Urinary bladder (tissue), 4 donors: ENCODE results near the gene COL1A2. TPM values are rescaled to one million over a fixed set of nuclear protein-coding genes. Genes with fewer than 3 reads are reported as not detected.

ENCODE experiments used
- DNase-seq: peaks from one replicate; pipeline ENCODE4 v3.0.0-alpha.2; 2015; ENCODE audit errors: extremely low spot score
- H3K27ac ChIP-seq: one replicate; pipeline ENCODE4 v1.5.1; 2013; ENCODE audit warnings: low read depth, mild to moderate bottlenecking, moderate library complexity
- H3K36me3 ChIP-seq: one replicate; pipeline ENCODE4 v1.6.1; 2013; ENCODE audit warnings: mild to moderate bottlenecking, moderate library complexity; ENCODE audit not compliant: insufficient read depth
- H3K4me1 ChIP-seq: one replicate; pipeline ENCODE4 v1.6.1; 2013; ENCODE audit warnings: mild to moderate bottlenecking, moderate library complexity; ENCODE audit not compliant: insufficient read depth
- H3K4me3 ChIP-seq: one replicate; pipeline ENCODE4 v1.5.1; 2013; ENCODE audit warnings: low read depth, low read length
- WGBS: extraction: QIAGEN DNeasy Blood & Tissue Kit; methylation state at CpG from one replicate; pipeline ENCODE4 v1.1.7; 2013; 5-methylcytosine and 5-hydroxymethylcytosine counted together
- polyA plus RNA-seq: library from polyadenylated mRNA; stranded (reverse); fragments of 200-250 nt; gene quantifications from one replicate; pipeline ENCODE4 v1.2.3, GENCODE V29; 2013
- total RNA-seq: library from RNA; depleted of rRNA; stranded (reverse); fragments of >200 nt; gene quantifications from one replicate; pipeline ENCODE4 v1.2.3, GENCODE V29; 2014
- donor health status: healthy with polysubstance abuse.
- donor health status: healthy.

The COL1A2 gene
- total and polyA plus RNA-seq, 2 donors, result 1,063 to 11,897 TPM

DNA sequence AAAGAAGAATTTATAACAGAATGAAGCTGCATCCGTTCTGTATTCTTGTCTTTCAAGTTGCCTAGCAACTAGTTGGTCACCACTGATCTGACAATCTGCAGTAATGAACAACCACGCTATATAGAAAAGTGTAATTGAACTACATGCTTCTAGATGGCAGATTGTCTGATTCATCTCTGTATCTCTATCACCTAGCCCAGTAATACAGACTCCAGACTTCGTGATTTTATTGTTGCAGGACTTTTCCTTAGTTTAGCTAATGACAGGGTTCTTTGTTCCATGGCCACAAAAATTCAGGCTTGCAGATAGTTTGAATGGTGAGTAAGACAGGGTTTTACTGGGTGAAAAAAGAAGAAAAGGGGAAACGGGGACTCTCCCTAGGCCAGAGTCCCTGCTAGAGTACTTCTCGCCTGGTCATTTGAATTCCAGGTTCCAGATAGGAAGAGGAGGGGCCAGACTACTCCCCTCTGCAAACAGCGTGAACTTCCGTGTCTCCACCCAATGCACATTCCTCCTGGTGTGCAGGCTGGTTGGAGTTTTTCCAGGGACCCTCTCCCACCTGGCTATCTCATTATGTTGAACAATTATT is 45.9 kb downstream of the COL1A2 start:
- Histone ChIP-seq H3K4me3 (no peak overlapping the region), H3K4me1 (no peaks in the 10 kb centered on the region), H3K27ac (no peak overlapping the region), H3K36me3 (no peaks in the 10 kb centered on the region)
- no peak for DNase-seq
- WGBS, result 56% methylated on average over 7 of the region's 7 CpGs

DNA sequence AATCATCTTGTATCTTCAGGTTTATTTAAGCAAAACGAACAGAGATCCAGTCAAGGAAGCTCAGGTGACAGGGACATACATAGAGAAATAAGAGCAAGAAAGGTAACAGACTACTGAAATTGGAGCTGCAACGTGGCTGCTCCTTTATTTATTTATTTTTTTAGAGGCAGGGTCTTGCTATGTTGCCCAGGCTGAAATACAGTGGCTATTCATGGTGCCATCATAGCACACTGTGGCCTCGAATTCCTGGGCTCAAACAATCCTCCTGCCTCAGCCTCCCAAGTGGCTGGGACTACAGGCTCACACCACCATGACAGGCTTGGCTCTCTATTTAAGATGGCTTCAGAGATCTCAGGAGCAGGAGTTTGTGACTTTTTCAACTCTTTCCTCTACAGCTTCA is 46.4 kb downstream of the COL1A2 start:
- H3K4me3 ChIP-seq, result no peak overlapping the region
- WGBS, result 87% methylated on average over 3 of the region's 3 CpGs

DNA sequence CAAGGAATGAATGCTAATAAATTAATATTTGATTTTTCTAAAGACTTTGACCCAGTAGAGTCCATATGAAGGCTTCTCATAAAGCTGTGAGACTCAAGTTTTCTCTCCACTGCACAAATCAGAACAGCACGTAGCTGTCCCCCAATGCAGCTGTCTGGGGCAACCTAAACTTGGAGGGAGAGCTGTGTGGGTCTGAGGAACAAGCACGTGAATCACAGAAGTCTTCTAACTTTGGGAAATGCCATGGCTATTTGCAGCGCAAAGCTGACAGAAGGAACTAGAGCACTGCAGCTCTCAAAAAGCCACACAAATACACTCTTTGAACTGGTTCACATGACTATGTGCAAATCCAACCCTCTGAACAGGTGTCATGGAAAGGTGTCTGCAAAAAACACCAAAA is 47.9 kb downstream of the COL1A2 start:
- Histone ChIP-seq H3K27ac (no peak overlapping the region), H3K36me3 (no peaks in the 10 kb centered on the region), H3K4me1 (no peaks in the 10 kb centered on the region), H3K4me3 (no peak overlapping the region)
- DNase-seq, result no peak
- 88% methylated on average over 3 of the region's 3 CpGs for WGBS

More for the DNA sequence above, 46.4 kb downstream of the COL1A2 start:
- no peak for DNase-seq
- no peaks in the 10 kb centered on the region for H3K36me3 ChIP-seq
- no peak overlapping the region for H3K27ac ChIP-seq
- no peaks in the 10 kb centered on the region for H3K4me1 ChIP-seq

DNA sequence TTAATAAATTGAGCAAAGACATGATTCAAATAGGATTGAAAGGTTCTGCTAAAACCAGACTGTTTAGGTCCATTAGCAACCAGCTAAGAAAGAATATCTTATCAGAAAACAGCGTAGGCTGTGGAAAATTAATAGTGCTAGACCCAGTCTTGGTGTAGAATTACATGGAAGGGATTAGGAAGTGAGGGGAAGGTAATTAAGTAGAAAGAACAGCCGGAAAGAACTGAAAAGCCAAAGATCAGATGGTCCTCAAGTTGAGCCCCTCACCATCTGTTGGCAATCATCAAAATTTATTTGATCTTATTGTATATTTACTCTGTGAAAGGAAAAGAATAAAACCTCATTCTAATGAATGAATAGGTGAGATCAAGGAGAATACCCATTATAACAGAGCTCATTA is 50.1 kb downstream of the COL1A2 start:
- WGBS, result 73% methylated on average over 2 of the region's 2 CpGs
- H3K36me3 ChIP-seq, result no peaks in the 10 kb centered on the region
- H3K4me3 ChIP-seq, result no peak overlapping the region
- no peaks in the 10 kb centered on the region for H3K4me1 ChIP-seq
- DNase-seq, result no peak
- no peak overlapping the region for H3K27ac ChIP-seq

DNA sequence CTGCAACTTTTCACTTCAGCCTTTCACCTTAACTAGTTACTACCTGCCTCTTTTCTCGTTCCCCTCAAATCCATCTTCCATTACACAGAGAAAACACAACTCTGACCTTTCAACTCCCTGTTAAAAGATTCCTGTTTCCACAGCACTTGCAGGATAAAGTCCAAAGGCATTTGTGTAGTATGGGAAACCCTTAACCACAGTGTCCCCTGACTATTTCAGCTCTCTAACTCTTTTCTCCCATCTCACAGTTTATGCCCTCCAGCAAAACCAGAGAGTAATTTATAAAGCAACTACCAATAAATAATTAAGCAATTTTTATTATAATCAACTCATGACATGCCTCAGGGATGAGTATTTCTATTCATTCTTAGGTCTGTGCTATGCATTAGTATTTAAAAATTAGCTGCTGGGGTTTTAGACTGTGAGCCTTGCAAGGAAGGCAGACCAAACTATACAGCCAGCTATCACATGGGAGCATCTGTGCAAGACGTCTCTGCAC is 51.0 kb downstream of the COL1A2 start:
- no peak for DNase-seq
- Histone ChIP-seq H3K4me3 (no peak overlapping the region), H3K27ac (no peak overlapping the region), H3K4me1 (no peaks in the 10 kb centered on the region), H3K36me3 (no peaks in the 10 kb centered on the region)
- 53% methylated on average over 2 of the region's 2 CpGs for WGBS

DNA sequence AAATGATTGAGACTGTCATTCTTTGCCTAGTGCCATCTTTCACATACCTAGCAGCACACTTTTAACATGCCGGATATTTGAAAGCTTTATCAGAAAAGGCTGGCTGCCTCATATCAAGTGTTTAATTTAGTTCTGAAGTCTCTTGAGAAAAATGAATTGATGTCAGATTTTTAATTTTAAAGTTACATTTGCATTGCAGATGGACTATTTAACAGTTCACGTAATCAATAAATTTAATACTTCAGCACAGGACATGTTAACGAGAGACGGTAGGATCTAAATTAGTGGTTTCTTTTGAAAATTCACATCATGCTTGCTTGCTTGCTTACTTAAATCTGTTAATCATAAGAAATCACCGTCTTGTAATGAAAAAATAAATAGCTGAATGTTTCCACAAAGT is 51.6 kb downstream of the COL1A2 start:
- no peaks in the 10 kb centered on the region for H3K36me3 ChIP-seq
- H3K27ac ChIP-seq, result no peak overlapping the region
- no peak for DNase-seq
- H3K4me3 ChIP-seq, result no peak overlapping the region
- 94% methylated on average over 5 of the region's 5 CpGs for WGBS
- H3K4me1 ChIP-seq, result no peaks in the 10 kb centered on the region

DNA sequence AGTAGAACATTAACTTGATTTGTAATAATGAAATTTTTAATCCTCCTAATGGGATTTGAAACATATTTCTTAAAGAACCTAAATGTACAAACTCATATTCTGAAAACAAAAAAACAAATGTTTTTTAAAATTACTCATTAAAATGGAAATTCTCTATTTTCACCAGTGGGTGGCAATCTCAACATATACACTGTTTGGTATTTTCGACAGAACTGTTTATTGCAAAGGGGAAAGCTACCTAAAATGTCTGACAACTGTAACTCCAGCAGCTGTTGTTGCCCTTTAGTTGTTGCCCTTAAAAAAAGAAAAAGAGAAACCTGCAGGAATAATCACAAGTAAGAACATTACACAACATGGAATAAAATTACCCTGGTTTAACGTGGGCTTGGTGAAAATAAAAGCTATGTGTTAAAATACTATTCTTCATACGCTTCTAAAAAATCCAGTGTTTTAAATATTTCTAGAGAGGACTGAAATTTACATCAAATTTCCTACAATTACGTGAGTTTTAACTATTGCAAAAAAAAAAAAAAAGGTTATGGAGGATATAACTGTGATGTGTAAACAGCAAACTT is 54.5 kb downstream of the COL1A2 start:
- 48% methylated on average over 4 of the region's 4 CpGs for WGBS
- Histone ChIP-seq H3K4me3 (no peak overlapping the region), H3K4me1 (no peaks in the 10 kb centered on the region), H3K36me3 (no peaks in the 10 kb centered on the region), H3K27ac (no peak overlapping the region)
- DNase-seq, result no peak

DNA sequence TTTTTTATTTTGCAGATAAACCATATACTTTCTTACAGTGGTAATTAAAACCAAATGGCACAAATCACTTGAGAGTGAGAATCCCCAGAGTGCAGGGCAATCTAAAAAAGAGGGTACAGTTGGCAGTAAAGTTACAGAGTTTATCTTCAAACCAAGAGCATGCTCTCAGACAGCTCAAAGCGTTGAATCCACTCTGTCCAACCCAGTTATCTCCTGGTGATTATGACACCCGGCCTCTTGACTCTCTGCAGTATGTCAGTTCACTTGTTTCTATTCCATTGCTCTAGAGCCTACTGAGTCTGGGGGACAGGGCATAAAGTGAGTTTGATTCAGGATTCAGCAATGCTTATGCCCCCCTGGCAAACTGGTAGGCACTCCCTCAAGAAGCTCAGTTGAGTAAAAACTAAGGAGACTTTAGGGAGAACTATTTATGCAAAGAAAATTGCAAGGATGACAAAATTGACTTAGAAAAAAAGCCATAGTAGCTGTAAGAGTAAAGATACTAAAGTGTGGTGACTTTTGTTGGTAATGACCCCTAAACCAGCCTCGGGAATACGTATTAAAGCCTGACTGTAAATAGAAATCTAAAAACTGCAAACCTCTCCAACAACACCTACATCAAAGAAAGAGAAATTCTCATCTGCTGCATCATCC is 55.5 kb downstream of the COL1A2 start:
- H3K36me3 ChIP-seq, result no peaks in the 10 kb centered on the region
- no peaks in the 10 kb centered on the region for H3K4me1 ChIP-seq
- no peak for DNase-seq
- 68% methylated on average over 4 of the region's 4 CpGs for WGBS
- no peak overlapping the region for H3K27ac ChIP-seq
- no peak overlapping the region for H3K4me3 ChIP-seq

DNA sequence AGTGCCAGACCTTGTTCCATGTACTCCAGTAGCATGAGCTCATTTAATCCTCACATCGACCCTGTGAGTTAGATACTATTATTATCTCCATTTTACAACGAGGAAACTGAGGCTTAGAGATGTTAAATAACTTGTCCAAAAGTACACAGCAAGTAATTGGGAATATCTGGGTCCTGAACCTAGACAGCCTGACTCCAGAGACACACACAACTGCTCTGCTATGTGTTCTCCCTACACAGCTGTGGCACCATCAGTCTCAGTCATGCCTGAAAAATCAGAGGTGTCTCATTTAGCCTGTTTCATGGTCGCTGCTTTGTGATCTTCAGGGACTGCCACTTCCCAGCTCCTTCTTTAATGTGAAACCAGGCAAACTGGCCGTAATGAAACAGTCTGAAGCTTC is 56.5 kb downstream of the COL1A2 start:
- H3K36me3 ChIP-seq, result no peaks in the 10 kb centered on the region
- no peak for DNase-seq
- H3K27ac ChIP-seq, result no peak overlapping the region
- 45% methylated on average over 4 of the region's 4 CpGs for WGBS
- H3K4me1 ChIP-seq, result no peaks in the 10 kb centered on the region
- no peak overlapping the region for H3K4me3 ChIP-seq

DNA sequence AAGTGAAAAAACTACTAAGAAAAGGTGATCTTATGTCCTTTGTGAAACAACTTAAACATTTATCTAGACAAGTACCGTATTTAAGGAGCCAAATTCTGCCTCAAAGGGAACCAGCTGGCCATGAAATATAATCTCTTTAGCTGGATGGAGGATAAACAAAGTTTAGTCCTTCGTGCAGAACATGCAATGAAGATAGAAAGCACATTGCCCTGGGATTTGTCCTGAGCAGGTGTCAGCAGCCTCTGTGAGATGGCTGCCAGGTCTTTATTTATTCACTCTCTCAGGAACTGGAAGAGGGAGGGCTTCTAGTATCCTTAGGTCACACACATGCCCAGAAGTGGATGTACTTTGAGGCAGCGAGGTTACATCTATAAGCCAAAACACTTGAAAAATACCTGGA is 57.5 kb downstream of the COL1A2 start:
- 29% methylated on average over 3 of the region's 3 CpGs for WGBS

DNA sequence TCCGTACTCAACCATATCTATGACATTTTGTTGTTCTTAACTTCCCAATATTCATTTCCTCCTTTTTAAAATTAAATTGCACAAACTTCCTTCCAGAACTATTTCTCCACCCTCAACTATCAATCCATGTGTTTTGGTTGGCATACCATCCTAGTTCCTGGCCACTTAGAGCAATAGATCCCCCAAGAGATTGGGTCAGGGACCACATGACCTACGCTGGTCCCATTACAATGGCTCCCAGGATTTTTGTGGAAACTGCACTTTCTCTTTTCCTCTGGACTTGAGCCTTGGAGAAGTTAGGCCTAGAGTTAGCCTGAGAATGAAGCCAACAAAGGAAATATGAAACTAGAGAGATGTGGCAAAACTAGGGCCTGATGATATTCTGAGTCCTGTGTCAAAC is 59.2 kb downstream of the COL1A2 start:
- 86% methylated on average over 2 of the region's 2 CpGs for WGBS
- no peak for DNase-seq
- H3K4me3 ChIP-seq, result no peak overlapping the region
- H3K27ac ChIP-seq, result no peak overlapping the region
- H3K4me1 ChIP-seq, result no peaks in the 10 kb centered on the region
- no peaks in the 10 kb centered on the region for H3K36me3 ChIP-seq

More for the DNA sequence above, 57.5 kb downstream of the COL1A2 start:
- Histone ChIP-seq H3K4me3 (no peak overlapping the region), H3K36me3 (no peaks in the 10 kb centered on the region), H3K27ac (no peak overlapping the region), H3K4me1 (no peaks in the 10 kb centered on the region)
- DNase-seq, result no peak

DNA sequence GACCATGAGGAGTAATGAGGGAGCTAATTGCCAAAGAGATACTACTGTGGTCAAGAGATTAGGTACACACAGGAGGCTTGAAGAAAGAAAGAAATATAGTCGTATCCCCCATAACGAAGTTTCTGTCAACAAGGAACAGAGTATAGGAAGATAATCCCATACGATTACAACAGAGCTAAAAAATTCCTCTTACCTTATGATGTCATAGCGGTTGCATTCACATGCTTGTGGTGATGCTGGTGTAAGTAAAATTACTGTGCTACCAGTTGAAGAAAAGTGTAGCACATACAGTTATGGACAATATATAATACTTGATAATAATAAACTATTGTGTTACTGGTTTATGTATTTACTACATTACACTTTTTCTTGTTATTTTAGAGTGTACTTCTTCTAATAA is 63.3 kb downstream of the COL1A2 start:
- Histone ChIP-seq H3K4me1 (no peaks in the 10 kb centered on the region), H3K27ac (no peak overlapping the region), H3K36me3 (no peaks in the 10 kb centered on the region), H3K4me3 (no peak overlapping the region)
- DNase-seq, result no peak
- WGBS, result 97% methylated on average over 4 of the region's 4 CpGs

DNA sequence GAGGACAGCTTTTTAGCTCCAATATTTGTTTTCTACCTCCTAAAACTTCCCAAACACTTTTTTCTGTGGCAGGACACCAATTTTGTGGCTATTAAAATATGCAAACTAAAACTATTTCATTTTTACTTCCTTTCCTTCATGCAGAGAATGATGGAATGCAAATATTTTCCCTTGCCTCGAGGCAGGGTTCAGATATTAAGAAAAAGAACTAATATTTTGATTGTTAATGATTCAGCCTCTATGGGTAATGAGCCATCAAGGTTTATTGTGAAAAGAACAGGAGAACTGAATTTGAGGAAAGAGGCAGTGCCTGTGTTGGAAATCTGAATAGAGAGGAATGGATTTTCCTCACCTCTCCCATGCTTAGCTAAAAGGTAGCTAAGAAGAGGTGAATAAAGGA is 71.8 kb downstream of the COL1A2 start:
- H3K4me1 ChIP-seq, result no peaks in the 10 kb centered on the region
- WGBS, result 53% methylated on average over 1 of the region's 1 CpG
- DNase-seq, result no peak
- no peak overlapping the region for H3K27ac ChIP-seq
- H3K36me3 ChIP-seq, result no peaks in the 10 kb centered on the region
- H3K4me3 ChIP-seq, result no peak overlapping the region

DNA sequence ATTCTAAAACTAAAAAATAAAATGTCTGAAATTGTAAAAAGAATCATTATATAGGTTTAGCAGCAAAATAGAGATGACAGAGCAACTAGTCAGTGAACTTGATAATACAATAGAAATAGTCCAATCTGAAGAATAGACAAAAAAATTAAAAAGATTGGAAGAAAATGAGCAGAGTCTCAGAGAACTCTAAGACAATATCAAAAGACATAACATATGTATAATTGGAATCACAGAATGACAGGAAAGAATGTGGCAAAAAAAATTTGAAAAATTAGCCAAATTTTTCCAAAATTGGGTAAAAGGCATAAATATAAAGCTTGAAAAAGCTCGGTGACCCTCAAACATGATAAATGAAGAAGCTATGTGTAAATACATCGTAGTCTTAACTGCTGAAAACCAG is 76.9 kb downstream of the COL1A2 start:
- Histone ChIP-seq H3K36me3 (no peaks in the 10 kb centered on the region), H3K4me3 (no peak overlapping the region), H3K27ac (no peak overlapping the region), H3K4me1 (no peaks in the 10 kb centered on the region)
- DNase-seq, result no peak
- 89% methylated on average over 2 of the region's 2 CpGs for WGBS
